ENCODE results near the gene LDB1.

LDB1 gene

DNA sequence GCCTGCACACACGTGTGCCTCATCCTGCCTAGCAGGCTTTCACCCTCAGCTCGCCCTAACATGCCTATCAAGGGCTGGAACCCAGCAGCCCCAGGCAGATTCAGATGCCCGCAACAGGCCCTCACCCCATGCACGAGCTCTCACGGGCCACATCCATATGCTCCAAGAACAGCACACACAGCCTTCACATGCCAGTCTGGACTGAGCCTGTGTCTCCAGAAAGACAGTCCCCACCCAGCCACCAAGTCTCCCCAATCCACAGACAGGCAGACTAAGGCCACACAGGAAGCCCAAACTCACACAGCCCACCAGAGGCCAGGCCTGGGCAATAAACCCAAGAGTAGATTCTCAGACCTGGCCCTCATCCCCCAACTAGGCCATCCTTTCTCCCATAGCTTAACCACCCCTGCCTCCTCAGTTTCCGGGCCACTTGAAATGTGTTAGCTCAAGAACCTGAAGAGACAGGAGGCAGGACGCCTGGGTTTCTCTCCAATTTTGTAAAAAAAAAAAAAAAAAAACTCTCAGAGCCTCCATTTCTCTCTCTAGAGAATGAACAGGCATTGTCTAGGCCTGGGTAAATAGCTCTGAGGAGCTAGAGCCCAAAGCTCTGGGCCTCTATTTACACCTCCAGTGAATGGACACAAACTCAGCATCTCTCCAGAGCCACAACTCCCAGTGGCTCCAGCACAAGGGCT lies 6.8 kb downstream of the LDB1 start:
- DNase-seq (ENCODE audit: low read depth in 3 of 3): no peak

DNA sequence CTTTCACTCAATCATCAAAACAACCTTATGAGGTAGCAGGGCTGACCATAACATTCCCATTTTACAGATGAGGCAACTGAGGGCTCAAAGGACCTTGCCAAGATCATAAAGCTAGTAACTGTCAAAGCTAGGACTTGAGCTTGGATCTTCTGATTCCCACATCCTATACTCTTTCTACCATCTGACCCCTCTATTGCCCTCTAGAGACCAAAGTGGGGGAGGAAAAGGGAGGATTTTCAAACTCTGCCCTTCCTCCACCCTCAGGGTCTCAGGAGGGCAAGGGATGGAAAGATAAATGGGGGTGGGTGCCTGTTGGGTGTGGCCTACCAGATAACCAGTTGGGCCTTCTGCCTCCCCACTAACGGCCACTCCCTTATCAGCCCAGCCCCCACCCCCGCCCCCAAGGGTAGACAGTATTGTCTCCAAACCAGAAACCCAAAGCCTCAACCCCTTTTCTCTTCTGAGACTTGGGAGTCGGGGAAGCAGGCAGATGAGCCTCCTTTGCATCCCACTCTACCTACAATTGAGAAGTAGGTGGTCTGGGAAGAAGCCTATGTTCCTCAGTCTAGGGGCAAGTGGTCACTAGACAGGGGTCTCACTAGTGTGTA lies 7.9 kb downstream of the LDB1 start:
- DNase-seq (ENCODE audit: low read depth in 3 of 3): no peak

DNA sequence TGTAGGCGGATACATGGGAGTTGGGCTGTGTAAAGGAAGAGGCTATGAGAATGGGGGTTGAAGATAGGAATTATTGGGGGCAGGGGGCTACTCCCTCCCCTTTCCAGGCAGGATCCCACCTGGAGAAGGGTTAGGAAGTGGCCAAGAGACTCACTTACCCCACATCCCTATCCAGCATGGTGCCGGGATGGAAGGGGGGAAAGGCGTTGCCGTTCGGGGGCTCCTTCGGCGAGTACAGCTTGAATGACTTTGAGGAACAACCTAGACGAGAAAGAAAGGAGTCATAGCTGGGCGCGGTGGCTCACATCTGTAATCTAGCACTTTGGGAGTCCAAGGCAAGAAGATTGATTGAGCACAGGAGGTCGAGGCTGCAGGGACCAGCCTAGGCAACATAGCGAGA lies 8.9 kb downstream of the LDB1 start:
- no peak for DNase-seq (ENCODE audit: low read depth in 3 of 3)

DNA sequence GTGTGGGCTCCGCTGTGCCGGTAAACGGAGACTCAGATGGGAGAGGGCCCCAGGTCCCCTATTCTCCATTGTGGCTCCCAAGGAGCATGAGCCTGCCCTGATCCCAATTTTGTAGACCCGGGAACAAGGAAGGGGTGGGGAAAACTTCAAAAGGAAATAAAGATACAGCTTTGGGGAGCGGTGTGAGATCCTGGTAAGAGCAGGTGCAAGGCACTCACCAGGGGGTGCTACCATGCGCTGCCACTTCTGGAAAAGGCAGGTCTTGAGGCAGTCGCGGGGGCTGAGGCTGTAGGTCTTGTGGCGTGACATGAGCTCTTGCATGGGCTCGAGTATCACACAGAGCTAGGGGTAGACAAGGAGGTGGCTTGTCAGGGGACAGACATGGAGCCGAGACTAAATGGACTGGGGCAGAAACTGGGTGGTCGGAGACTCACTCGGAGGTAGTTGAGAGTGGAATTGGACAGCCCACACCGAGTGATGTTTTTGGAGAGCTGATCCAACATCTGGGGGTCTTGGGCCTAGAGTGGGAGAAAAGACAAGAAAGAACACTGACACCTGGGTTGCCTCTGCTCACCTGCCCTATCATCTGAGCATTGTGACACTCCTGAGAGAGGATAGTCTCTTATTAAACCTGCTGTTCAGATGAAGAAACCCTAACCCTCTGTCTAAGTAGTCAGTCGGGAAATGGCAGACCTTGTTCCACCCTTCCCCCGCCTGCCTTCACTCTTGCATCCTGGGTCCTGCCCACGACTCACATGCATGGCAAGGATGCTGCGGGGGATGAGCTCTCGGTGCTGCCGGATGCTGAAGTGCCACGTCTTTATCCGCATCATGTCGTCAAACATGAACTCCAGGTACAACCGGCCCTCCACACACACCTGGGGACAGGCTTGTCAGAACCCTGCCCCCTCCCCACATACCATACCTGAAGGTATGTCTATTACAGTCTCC lies 10.7 kb downstream of the LDB1 start:
- DNase-seq (ENCODE audit: low read depth in 3 of 3): no peak

DNA sequence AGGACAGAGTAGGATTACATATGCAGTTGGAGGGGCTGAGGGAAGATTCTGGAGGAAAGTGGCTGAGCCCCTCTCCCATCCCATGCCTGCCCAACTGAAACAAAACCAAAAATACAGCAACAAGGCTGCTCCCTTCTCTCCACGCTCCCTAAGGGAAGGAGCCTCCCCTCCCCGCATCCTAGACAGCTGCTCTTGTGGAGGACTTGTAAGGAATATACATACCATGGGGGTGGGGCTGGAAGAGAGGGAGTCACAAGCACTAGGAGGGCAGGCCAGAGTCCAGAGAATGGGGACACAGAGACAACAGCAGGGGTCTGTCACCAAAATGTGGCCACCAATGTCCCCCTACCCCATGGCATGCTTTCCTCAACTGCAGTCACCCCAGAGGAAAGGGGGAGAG lies 13.2 kb downstream of the LDB1 start:
- DNase-seq (ENCODE audit: low read depth in 3 of 3): no peak

DNA sequence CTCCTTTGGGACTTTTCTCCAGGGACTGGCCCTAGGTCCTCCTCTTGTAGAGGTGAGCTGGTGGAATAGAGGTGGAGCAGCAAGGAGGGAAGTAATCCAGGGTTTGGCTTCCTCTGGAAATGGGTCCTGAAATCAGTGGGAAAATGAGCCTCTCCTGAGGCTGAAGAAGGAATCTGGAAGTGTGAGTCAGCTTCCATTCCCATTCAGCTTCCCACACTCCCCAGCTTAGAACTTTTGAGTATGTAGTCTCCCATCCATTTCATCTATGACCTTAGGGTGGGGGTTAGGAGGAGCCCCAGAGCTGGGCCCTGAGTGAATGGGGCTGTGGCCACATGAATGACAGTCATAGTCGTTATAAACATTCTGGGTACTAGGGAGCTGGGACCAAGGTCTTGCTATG lies 17.7 kb downstream of the LDB1 start:
- DNase-seq (ENCODE audit: low read depth in 3 of 3): no peak

DNA sequence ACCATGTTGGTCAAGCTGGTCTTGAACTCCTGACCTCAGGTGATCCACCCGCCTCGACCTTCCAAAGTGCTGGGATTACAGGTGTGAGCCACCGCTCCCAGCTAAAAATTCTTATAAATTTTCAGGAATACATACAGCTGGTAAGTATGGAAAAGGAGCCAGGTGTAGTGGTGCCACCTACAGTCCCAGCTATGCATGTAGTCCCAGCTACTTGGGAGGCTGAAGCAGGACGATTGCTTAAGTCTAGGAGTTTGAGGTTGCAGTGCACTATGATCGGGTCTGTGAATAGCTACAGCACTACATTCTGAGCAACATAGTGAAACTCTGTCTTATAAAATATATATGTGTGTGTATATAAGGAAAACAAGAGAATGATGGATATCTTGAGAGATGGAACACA lies 19.0 kb downstream of the LDB1 start:
- DNase-seq (ENCODE audit: low read depth in 3 of 3): no peak

DNA sequence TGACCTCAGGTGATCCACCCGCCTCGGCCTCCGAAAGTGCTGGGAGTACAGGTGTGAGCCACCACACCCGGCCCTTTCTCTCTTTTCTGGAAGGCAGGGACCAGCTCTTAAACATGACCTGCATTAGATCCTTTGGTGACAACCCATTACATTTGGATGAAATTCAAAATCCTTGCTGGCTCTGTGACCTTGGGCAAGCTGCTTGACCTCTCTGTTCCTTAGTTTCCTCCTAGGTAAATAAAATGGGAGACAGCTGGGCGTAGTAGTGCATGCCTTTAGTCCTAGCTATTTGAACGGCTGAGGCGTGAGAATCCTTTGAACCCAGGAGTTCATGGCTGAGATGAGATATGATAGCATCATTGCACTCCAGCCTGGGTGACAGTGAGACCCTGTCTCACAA lies 23.7 kb downstream of the LDB1 start:
- DNase-seq (ENCODE audit: low read depth in 3 of 3): no peak

DNA sequence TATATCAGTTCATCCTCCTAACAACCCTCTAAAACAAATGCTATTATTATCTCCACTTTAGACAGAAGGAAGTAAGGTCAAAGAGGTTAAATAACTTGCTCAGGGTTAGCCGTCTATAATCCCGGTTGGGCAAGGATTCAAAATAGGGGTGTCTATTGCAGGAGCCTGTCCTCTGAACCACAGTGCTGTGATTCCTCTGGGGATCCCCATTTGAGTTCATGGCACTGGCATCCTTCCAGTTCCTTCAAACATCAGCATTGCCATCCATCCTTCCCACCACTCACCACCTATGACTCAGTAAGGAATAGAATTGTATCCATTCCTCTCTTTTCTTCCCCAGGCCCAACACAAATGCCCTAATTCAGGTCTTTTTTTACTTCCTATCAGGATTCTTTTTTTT lies 29.4 kb downstream of the LDB1 start:
- DNase-seq (ENCODE audit: low read depth in 3 of 3): no peak

DNA sequence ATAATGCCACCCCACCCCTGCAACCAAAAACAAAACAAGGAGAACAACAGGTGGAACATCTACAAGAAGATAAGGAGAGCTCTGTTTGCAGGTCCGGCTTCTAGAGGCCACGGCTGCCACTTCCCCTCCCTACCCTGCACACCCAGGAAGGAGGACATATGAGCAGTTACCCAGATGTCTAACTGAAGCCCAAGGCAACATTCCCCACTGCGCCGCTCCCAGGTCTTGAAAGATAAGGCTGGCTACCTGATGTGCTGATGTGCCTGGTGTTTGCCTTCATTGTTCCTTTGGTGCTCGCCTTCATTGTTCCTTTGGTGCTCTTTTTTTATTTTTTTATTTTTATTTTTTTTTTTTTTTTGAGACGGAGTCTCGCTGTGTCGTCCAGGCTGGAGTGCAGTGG lies 34.0 kb downstream of the LDB1 start:
- no peak for DNase-seq (ENCODE audit: low read depth in 3 of 3)

DNA sequence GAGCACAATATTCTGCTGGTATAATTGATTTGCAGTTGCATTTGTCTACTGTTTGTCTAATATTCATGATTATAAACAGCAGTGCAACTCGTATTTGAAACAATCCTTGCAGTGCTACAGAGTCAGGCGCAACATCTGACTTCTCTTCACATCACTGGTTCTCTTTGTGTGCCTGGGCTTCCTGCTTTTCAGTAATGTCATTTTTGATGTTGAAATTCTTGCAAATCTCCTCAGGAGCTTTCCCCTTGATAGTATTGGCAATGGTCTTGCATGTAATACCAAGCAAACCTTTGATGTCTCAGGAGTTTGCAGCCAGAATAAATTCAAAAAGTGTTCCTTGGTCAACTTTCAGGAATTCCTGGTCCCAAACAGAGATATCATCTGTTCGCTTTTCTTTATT lies 34.8 kb downstream of the LDB1 start:
- no peak for DNase-seq (ENCODE audit: low read depth in 3 of 3)

DNA sequence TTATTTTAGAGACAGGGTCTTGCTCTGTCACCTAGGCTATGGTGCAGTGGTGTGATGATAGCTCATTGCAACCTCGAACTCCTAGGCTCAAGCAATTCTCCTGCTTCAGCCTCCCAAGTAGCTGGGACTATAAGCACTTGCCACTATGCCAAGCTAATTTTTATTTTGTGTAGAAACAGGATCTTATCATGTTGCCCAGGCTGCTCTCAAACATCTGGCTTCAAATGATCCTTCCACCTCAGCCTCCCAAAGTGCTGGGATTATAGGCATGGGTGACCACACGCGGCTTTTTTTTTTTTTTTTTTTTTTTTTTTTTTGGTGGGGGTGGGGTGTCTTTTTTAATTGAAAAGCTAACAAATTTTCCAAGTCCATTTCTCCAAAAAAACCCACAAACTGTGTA lies 36.6 kb downstream of the LDB1 start:
- DNase-seq (ENCODE audit: low read depth in 3 of 3): no peak

DNA sequence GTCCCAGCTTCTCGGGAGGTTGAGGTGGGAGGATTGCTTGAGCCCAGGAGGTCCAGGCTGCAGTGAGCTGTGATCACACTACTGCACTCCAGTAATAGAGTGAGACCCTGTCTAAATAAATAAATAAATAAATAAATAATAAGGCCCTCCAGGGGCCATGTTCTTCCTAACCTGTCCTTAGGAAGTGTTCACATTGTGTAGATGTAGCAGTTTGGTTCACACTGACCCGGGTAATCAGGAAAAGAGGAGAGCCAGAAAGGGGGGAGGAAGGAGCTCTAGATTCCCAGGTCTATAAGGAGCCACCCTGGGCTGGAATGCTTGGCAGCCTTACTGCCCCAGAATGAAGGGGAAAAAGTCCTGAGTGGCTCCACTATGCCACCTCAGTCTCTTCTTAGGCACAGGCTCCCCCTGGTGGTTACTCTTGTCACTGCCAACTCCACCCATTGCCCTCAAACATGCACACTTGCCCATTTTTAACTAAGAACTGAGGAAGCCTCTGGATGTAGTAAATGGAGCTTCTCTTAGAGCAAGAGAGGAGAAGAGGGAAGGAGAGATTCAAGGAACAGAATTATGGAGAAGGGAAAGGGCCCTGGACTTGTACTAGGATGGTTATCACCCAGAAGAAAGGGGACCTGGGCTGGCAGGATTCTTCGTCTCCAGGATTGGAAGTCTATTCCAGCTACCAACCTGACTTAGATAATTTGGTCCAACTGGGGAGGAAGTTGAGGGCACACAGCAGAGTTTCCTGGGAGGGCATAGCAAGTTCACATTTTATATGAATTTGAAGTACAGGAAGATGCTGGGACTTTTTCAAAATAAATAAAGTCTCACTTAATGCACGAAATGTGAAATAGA lies 47.3 kb downstream of the LDB1 start:
- DNase-seq (ENCODE audit: low read depth in 3 of 3): peak; percentile 58 to 79 (median 76)

DNA sequence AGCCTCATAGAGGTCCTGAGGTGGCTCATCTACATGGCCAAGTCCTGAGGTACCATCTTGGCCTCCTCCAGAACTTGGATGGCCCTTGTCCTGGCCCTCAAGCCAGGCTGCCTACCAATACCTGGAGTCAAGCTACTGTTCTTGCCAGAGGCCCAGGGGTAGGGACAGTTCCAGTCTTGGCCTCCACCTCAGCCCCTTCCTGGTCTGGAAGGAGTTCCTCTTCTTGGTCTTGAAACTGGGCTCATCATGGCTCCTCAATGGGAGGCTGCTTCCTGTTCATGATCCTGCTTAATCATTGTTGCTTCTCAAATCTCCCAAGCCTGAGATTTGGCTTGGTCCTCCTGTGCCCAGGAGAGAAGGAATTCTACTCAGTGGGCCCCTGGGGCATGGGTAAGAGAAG lies 51.1 kb downstream of the LDB1 start:
- DNase-seq (ENCODE audit: low read depth in 3 of 3): no peak

DNA sequence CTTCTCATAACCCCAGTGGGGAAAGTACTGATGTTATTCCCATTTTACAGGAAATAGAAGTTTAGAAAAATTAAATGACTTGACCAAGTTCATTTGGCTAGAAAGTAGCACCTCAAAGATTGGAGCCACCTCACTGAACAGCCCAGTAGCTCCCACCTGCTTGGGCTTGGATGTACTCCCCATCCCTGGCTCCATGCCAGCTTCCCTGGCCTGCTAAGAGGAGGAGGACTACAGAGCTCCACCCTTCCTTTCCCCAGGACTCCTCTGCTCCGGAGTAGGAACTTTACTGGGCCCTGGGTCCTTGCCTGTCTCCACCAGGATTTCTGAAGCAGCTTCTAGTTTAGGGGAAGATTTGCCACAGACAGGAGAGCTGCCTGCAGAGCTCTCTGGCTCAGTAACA lies 52.0 kb downstream of the LDB1 start:
- DNase-seq (ENCODE audit: low read depth in 3 of 3): no peak

DNA sequence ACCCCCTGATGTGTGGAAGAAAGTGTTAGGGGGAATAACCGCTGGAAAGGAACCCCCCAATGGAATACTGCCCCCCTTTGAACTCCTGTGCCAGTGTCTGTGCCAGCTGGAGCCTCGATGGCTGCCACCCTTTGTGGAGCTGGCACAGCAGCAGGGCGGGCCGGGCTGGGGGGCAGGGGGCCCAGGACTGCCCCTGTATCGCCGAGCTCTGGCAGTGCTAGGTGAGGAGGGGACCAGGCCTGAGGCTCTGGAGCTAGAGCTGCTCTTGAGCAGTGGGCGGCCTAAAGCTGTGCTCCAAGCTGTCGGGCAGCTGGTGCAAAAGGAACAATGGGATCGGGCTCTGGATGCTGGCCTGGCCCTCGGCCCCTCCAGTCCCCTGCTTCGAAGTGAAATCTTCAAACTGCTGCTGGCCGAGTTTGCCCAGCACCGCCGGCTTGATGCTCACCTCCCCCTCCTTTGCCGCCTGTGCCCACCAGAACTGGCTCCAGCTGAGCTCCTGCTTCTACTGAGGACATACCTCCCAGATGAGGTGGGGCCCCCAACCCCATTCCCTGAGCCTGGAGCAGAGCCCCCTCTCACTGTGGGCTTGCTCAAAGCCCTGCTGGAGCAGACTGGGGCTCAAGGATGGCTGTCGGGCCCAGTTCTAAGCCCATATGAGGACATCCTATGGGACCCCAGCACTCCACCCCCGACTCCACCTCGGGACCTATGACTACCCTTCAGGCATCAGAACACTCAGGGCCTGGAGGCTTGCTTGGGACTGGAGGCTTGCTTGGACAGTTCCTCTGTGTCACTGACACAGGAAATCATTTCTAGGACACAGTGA lies 52.9 kb downstream of the LDB1 start:
- no peak for DNase-seq (ENCODE audit: low read depth in 3 of 3)

DNA sequence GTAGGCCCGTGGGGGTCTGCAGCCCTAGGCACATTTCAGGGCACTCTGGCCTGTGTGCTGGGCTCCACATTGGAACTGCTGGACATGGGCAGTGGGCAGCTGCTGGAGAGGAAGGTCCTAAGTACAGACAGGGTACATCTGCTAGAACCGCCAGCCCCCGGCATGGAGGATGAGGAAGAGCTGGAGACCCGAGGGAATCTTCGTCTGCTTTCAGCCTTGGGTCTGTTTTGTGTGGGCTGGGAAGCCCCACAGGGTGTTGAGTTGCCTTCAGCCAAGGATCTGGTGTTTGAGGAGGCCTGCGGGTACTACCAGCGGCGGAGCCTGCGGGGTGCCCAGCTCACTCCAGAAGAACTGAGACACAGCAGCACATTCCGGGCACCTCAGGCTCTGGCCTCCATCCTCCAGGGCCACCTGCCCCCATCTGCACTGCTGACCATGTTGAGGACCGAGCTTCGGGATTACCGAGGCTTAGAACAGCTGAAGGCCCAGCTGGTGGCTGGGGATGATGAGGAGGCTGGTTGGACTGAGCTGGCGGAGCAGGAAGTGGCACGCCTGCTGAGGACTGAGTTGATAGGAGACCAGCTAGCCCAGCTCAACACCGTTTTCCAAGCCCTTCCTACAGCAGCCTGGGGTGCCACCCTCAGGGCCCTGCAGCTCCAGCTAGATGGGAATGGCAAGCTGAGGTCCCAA lies 53.6 kb downstream of the LDB1 start:
- no peak for DNase-seq (ENCODE audit: low read depth in 3 of 3)

DNA sequence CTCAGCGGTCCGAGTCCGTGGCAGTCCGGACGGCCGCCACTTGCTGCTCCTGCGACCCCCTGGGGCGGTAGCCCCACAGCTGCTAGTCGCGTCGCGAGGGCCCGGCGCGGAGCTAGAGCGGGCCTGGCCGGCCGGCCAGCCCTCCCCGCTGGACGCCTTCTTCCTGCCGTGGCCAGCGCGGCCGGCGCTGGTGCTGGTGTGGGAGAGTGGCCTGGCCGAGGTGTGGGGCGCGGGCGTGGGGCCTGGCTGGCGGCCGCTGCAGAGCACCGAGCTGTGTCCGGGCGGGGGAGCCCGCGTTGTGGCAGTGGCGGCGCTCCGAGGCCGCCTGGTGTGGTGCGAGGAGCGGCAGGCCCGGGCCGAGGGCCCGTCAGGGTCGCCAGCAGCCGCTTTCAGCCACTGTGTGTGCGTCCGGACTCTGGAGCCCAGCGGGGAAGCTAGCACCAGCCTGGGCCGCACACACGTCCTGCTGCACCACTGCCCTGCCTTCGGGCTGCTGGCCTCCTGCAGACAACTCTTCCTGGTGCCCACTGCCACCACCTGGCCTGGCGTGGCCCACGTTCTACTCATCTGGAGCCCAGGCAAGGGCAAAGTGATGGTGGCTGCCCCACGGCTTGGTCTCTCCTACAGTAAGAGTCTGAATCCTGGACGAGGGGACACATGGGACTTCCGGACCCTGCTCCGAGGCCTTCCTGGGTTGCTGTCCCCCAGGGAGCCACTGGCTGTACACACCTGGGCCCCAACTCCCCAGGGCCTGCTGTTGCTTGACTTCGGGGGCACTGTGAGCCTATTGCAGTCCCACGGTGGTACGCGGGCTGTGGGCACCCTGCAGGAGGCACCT lies 54.4 kb downstream of the LDB1 start:
- peak in 1 of 3 experiments; percentile 8 for DNase-seq (ENCODE audit: low read depth in 3 of 3)

DNA sequence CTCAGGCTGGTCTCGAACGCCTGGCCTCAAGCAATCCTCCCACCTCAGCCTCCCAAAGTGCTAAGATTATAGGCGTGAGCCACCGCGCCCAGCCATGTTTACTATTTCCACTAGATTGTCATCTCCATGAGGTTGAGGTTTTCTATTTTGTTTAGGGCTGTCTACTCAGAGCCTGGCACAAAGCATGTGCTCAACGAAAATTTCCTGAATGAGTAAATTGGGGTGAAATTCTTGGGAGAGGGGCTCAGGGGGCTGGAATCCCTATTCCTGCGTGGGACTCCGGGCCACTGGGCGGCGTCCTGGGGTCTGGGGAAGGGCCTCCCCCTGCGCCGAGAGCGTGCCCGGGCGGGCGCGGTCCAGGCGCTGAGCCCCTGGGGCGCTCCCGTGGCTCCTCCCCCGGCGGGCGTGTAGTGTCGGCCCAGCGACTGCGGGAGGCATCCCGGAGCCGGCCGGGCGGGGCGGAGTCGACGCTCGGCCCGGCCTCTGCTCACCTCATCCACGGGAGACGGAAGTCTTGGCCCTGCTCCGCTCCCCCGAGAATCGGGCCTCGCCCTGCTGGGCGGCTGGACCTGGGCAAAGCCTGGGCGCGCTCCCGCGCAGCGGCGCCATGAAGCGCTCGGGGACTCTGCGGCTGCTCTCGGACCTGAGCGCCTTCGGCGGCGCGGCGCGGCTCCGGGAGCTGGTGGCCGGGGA lies 55.2 kb downstream of the LDB1 start, which contains the start of gene HPS6:
TSS of gene HPS6 (plus strand) at position 482 of the 693 bp plus-strand sequence. CDS start at position 608, 126 bp downstream.
- peak; percentile 67 to 92 (median 78) for DNase-seq (ENCODE audit: low read depth in 3 of 3)
